ENCODE results near the gene ACSS2. TPM values are rescaled to one million over a fixed set of nuclear protein-coding genes. Genes with fewer than 3 reads are reported as not detected.
A peak's percentile ranks its signal among the peaks of the same experiment; 100 is the strongest.

ACSS2 gene
- total RNA-seq, 1 experiment from 2014 or later, result 18.0 TPM

DNA sequence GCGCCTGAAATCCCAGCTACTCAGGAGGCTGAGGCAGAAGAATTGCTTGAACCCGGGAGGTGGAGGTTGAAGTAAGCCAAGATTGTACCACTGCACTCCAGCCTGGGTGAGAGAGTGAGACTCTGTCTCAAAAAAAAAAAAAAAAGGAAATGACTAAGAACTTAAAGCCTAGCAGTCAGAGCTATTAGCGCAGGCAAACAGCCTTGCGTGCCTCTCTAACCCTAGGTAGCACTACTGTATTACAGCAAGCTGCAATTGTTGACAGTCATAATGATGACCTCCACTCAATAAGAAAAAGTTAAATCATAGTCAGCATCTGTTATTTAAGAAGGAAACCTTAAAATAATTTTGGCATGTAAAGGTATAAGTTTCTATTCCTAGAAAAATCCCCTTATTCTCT, 64.8 kb downstream of the ACSS2 start:
- no peaks in the 10 kb centered on the region for H3K27me3 ChIP-seq
- H3K36me3 ChIP-seq, result peaks cover 23% of the 10 kb centered on the region
- H3K4me3 ChIP-seq, result no peak overlapping the region
- no peaks in the 10 kb centered on the region for H3K9me3 ChIP-seq (replicated peaks)
- no peak overlapping the region for H3K27ac ChIP-seq
- no peaks in the 10 kb centered on the region; the same call in 1 of the 2 replicates for H3K4me1 ChIP-seq
- no peak for DNase-seq

DNA sequence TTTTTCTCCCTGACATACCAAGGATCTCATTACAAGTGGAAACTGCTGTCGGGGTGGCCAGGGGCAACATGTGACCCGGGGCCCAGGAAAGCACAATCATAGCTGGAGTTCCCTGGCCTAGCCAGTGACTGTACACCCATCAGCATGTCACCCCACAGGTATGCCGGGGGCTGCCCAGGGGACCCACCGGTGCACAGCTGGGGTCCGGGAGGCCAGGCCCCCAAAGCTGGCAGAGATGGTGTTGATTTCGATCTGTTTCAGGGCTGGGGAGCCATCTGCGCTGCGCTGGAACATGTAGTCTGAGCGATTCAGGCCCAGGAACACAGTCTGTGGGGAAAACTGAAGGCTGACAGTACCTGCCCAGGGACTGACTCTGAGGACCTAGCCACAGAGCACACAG, 65.9 kb downstream of the ACSS2 start:
- no peak for DNase-seq
- H3K27ac ChIP-seq, result no peak overlapping the region
- no peaks in the 10 kb centered on the region for H3K27me3 ChIP-seq
- no peaks in the 10 kb centered on the region; the same call in 1 of the 2 replicates for H3K4me1 ChIP-seq
- H3K9me3 ChIP-seq (replicated peaks), result no peaks in the 10 kb centered on the region
- H3K36me3 ChIP-seq, result peaks cover 29% of the 10 kb centered on the region
- no peak overlapping the region for H3K4me3 ChIP-seq

DNA sequence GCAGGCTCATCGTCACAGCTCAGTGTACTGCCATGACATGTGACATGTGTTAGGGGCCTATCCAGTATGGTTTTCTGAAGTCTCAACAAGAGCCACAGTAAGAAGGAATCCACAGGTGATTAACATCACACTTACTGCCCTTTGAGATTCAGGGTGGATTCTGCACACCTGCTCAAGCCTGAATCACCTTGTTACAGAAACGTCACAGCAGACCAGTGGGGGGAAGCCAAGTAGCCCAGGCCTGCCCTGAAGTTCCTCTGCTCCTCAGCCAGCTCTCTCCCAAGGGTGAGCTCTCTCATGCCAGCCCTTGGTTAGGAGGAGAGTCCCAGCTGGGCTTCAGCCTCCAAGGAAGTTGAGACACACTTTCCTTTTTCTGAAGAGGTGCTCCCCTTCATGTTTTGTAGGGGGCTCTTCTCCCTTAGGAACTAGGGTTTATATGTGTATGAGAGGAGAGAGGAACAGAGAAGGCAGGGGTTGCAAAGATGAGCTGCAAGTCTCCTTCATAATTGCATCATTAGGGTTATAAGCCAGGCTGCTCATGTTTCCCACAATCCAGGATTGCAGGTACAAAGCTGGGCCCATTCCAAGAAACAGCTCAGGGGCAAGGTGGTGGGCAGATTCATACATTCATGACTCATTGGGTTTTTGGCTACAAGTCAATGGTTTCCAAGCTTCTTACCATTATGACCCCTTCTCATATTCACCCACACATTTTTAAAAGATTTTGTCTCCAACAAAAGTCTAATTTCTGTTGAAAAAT, 67.6 kb downstream of the ACSS2 start:
- Histone ChIP-seq H3K9me3 (replicated peaks) (no peaks in the 10 kb centered on the region), H3K36me3 (peaks cover 30% of the 10 kb centered on the region), H3K27ac (no peak overlapping the region), H3K4me1 (no peaks in the 10 kb centered on the region; the same call in 1 of the 2 replicates), H3K4me3 (no peak overlapping the region), H3K27me3 (no peaks in the 10 kb centered on the region)
- no peak for DNase-seq

DNA sequence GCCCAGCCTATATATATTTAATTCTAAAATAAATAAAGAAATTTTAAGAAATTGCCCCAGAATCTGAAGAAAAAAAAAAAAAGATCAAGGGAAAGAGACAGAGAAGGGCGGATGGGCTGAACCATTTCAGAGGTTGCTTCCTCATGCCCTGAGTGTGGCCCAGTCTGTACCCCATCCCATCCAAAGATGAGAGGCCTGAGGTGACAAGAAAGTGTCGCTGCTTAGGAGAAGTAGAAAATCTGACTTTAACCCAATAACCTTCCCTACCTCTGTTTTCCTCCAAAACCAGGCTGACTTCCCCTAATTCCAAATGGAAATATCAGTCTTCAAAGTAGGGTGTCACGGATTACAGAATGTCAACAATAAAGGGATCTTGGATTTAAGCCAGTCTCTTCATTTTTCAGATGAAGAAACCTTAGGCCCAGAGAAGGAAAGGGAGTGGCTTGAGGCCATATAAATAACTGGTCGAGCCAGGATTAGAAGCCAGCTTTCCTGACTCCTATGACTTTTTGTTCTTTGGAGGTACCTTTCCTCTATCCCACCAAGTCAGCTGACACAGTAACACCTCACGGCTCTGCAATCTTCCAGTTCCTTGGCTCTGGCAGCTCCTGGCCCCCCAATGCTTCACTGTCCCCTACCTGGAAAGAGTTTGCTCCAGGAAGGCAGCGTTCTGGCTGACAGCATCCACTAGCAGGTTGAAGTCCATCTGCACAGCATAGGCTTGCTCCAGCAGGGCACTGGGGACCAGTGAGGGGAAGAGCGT, 69.1 kb downstream of the ACSS2 start:
- Histone ChIP-seq H3K4me1 (no peaks in the 10 kb centered on the region; the same call in 1 of the 2 replicates), H3K27ac (no peak overlapping the region), H3K4me3 (no peak overlapping the region), H3K36me3 (peaks cover 36% of the 10 kb centered on the region), H3K9me3 (replicated peaks) (no peaks in the 10 kb centered on the region), H3K27me3 (no peaks in the 10 kb centered on the region)
- no peak for DNase-seq

DNA sequence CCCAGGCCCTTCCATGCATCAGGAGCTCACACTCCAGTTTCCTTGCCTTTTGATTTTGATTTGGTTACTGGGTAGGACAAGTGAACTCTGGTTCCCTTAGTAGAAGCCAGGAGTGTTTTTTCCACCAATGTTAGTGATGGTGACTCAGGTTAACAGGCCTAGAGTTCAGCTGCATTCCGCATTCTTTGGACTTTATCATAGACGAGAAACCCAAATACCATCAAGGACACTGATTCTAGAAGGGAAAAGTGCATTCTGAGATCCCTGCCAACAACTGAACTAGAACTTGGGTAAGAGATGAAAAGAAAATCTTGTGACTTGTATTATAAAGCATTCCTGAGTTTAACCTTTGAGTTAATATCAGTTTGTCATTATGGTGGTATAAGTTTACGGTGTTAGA, 70.2 kb downstream of the ACSS2 start:
- Histone ChIP-seq H3K4me1 (no peaks in the 10 kb centered on the region), H3K4me3 (no peak overlapping the region), H3K27ac (no peak overlapping the region), H3K36me3 (peaks cover 31% of the 10 kb centered on the region), H3K27me3 (no peaks in the 10 kb centered on the region), H3K9me3 (replicated peaks) (no peaks in the 10 kb centered on the region)
- no peak for DNase-seq

DNA sequence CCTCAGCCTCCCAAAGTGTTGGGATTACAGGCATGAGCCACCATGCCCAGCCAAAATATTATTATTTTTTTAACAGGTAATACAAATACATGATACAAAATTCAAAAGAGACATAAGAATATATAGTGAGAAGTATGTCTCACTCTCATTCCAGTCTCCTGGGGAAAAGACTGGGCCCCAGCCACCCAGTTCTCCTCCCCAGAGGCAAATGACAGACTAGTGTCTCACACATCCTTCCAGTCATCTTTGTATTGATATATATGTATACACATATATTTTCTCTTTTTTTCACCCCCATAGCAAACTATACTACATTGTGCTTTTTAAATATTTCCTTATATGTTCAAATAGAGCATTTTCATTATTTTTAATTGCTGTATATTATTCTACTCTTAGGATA, 70.9 kb downstream of the ACSS2 start:
- Histone ChIP-seq H3K27me3 (no peaks in the 10 kb centered on the region), H3K27ac (no peak overlapping the region), H3K9me3 (replicated peaks) (no peaks in the 10 kb centered on the region), H3K36me3 (peaks cover 31% of the 10 kb centered on the region), H3K4me1 (no peaks in the 10 kb centered on the region), H3K4me3 (no peak overlapping the region)
- no peak for DNase-seq

DNA sequence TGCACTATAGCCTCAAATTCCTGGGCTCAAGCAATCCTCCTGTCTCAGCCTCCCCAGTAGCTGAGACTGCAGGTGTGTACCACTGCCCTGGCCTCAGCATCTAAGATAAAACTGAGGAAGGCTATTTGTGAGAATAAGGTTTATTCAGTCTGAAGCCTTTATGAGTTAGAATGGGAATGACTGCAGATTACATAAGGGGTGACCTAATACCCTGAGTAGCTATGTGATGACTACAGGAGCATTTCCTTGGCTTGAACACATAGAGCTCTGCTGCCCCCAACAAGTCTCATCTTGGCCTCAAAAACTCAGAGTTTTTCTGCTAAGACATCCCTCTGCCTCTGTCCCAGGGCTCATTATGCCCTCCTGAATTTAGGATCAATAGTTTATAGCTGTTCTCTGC, 71.6 kb downstream of the ACSS2 start:
- Histone ChIP-seq H3K4me3 (no peak overlapping the region), H3K27ac (no peak overlapping the region), H3K36me3 (peaks cover 29% of the 10 kb centered on the region), H3K27me3 (no peaks in the 10 kb centered on the region), H3K4me1 (no peaks in the 10 kb centered on the region), H3K9me3 (replicated peaks) (no peaks in the 10 kb centered on the region)
- DNase-seq, result no peak

DNA sequence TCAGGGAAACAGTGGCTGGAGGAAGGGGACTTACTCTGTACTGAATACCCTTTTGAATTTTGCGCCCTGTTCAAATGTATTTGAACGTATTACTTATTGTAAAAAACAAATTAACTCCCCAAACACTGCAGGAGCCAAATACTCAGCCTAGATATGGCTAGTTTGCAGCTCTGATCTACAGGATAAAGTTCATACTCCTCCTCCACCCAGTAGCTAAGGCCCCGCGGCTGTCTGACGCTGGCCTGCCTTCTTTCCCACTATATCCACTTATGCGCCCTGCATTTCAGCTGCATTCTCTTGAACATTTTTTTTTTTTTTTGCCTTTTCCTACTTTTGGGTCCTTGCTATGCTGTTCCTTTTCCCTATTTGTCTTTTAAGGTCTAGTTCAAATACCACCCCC, 72.7 kb downstream of the ACSS2 start:
- no peaks in the 10 kb centered on the region for H3K27me3 ChIP-seq
- no peaks in the 10 kb centered on the region for H3K4me1 ChIP-seq
- DNase-seq, result no peak
- no peak overlapping the region for H3K27ac ChIP-seq
- H3K36me3 ChIP-seq, result peaks cover 29% of the 10 kb centered on the region
- H3K4me3 ChIP-seq, result no peak overlapping the region
- H3K9me3 ChIP-seq (replicated peaks), result no peaks in the 10 kb centered on the region

DNA sequence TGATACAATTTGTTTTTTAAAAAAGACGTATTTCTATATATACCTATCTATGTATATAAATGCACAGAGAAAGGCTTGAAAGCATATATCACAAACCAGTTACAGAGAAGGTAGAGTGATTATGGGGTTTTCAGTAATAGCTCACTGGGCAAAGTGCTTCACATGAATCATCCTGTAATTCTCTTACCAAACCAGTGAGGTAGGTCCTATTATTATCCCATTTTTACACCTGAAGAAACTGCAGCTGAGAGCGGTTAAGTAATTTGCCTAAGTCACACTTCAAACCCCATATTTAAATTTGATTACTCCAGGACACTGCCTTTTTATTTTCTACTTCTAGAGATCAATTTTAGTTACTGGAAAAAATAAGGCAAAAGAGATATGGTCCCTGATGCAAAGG, 74.8 kb downstream of the ACSS2 start:
- H3K27me3 ChIP-seq, result no peaks in the 10 kb centered on the region
- H3K4me1 ChIP-seq, result 0 out of 2 replicates have a peak, but pooled peaks cover under 1% of the 10 kb centered on the region
- peaks cover 24% of the 10 kb centered on the region for H3K36me3 ChIP-seq
- DNase-seq, result no peak
- H3K27ac ChIP-seq, result no peak overlapping the region
- H3K4me3 ChIP-seq, result no peak overlapping the region
- no peaks in the 10 kb centered on the region for H3K9me3 ChIP-seq (replicated peaks)

DNA sequence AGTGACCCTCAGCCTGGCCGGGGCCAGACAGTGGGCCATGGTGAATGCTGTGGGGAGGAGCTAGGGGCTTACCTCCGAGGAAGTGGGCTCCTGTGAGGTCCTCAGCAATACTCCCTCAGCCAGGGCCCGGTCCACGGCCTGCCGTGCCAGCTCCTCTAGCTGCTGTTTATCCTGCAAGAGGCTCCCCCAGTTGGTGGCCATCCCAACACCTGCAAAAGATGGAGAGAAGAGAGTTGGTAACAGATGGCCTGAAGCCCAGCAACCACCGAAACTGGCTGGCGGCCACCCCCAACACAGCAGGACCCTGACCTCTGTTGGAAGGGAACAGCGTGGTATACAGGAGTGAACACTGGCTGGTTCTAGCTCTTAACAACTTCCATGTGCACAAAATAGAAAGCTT, 75.2 kb downstream of the ACSS2 start:
- Histone ChIP-seq H3K4me3 (no peak overlapping the region), H3K9me3 (replicated peaks) (no peaks in the 10 kb centered on the region), H3K27ac (no peak overlapping the region), H3K4me1 (peaks cover 4% of the 10 kb centered on the region; the same call in 1 of the 2 replicates), H3K36me3 (peaks cover 20% of the 10 kb centered on the region), H3K27me3 (no peaks in the 10 kb centered on the region)
- DNase-seq, result no peak

DNA sequence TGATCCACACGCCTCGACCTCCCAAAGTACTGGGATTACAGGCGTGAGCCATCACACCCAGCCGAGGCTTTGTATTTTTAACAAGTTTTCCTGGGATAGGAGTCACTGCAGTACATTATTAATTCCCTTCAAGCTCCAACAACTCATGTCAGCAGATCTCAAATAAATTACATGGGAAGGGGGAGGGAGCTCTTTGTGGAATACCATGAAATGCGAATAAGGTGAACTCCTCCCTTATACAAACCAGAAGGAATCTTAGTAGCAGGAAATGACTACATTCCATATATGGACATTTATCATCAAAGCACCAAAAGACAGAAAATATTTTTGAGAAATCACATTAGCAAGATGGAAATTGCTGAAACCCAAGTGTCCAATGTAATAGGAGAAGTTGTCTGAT, 76.3 kb downstream of the ACSS2 start:
- Histone ChIP-seq H3K4me1 (peaks cover 6% of the 10 kb centered on the region; the same call in 1 of the 2 replicates), H3K9me3 (replicated peaks) (no peaks in the 10 kb centered on the region), H3K27ac (no peak overlapping the region), H3K4me3 (no peak overlapping the region), H3K36me3 (peaks cover 18% of the 10 kb centered on the region), H3K27me3 (no peaks in the 10 kb centered on the region)
- no peak for DNase-seq

DNA sequence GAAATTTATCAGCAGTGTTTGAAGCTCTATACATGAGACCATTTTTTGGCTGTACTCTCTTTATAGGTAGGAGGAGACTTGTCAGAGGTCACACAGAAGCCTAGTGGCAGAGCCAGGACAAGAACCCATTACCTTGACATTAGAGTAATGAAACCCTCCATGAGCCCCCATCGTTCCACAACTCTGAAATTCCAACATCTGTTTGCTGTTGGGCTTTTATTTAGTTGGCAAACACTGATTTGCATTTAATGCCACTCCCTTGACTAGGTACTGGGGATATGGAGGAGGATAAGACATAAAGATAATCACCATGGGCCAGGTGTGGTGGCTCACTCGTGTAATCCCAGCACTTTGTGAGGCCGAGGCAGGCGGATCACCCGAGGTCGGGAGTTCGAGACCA, 77.5 kb downstream of the ACSS2 start:
- Histone ChIP-seq H3K27ac (no peak overlapping the region), H3K9me3 (replicated peaks) (no peaks in the 10 kb centered on the region), H3K4me3 (no peak overlapping the region), H3K36me3 (peaks cover 14% of the 10 kb centered on the region; the same call in 1 of the 2 replicates), H3K27me3 (no peaks in the 10 kb centered on the region), H3K4me1 (peaks cover 6% of the 10 kb centered on the region; the same call in 1 of the 2 replicates)
- no peak for DNase-seq

DNA sequence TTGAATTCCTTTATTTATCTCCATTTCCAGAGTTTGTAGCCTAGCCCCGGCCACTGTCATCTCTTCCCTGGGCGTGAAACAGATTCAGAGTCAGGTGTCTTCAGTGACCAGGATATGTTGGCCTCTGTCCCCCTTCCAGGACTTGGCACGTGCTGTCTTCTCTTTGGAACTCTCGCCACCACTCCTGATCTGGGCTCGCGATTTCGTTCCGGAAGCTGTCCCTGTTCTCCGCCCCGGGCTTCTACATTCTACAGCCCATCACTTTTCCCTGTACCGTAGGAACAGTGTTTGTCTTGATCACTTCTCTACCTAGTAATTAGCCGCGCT, 78.5 kb downstream of the ACSS2 start:
- peak; percentile 67 to 74 for DNase-seq
- Histone ChIP-seq H3K4me3 (peak overlapping the region; percentile 74), H3K4me1 (peaks cover 6% of the 10 kb centered on the region; the same call in 1 of the 2 replicates), H3K27me3 (no peaks in the 10 kb centered on the region), H3K36me3 (peaks cover 8% of the 10 kb centered on the region; the same call in 1 of the 2 replicates), H3K27ac (peak overlapping the region; percentile 86), H3K9me3 (replicated peaks) (no peaks in the 10 kb centered on the region)

DNA sequence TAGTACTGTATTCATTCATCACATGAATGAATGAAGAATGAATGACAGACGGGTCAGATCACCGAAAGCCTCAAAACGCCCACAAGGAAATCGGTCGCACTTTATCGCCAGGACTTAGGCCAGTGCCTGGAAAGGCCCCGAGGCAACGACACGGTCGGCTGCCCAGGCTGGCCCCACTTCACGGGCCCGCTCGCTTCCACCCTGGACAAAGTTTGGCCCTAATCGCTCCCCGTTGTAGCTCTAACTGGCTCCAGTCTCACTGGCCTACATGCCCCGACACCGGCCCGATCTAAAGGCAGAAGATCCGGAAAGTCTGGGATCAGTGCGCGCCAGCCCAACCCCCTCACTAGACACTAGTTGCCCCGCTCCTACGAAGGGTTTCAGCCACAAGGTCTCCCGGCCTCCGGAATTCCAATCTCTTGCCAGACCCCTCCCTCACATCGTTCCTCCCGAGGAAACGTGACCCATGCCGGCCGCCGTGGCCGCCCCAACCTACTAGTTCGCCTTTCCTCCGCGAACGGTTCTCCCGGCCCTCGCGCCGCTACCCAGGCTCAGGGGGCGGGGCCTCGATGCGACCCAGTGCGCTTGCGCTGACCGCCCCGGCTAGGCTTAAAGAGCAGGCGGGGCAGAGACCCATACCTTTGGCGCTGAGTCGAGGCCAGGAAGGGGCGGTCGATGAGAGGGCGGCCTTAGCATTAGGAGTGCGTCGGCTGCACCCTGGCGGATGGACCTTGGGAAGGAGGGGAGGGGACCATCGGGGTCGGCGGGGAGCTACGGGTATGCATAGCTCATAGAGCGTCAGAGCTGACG, 79.0 kb downstream of the ACSS2 start, which contains the start of the genes GSS and MYH7B:
GSS (minus strand) TSS at position 576 of the 810 bp plus-strand sequence. CDS start 3,954 bp downstream, outside the sequence.
MYH7B (plus strand) TSS at position 638 of the 810 bp plus-strand sequence. CDS start 22,138 bp downstream, outside the sequence.
- DNase-seq, result peak; percentile 99 to 100
- Histone ChIP-seq H3K36me3 (peaks cover 4% of the 10 kb centered on the region; the same call in 1 of the 2 replicates), H3K27me3 (no peaks in the 10 kb centered on the region), H3K4me1 (peaks cover 6% of the 10 kb centered on the region; the same call in 1 of the 2 replicates), H3K9me3 (replicated peaks) (no peaks in the 10 kb centered on the region), H3K27ac (peak within 1 kb of the TSS; percentile 86), H3K4me3 (peak within 1 kb of the TSS; percentile 74)

Data from SJCRH30 (cell line).